ENCODE data around the gene GRN.
"Not testable (repeated sequence)": the region's sequence is repeated elsewhere in the genome, so short reads cannot be mapped to it uniquely, and the experiment has no call there.

Gene GRN

DNA sequence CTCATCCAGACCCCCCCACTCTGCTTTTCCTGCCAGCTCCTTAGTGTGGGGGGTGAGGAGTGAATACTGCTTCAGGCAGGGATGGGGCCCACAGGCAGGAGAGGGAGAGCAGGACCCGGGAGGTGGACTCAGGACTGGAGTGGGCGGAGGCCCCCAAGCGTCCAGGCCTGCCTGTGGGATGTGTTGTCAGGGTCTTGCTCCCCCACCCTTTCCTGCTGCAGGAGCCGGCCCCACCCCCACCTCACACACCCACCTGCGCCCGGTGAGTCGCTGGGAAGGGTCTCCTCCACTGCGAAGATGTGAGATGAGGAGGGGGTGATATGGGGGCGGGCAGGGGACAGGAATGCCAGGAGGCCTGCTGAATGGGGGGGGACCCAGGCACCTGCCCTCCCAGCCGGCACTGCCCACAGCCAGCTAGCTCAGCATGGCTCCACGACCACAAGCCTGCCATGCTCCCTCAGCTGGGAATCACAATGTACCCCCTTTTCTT is 17.4 kb downstream of the GRN start:
- no peak for DNase-seq

DNA sequence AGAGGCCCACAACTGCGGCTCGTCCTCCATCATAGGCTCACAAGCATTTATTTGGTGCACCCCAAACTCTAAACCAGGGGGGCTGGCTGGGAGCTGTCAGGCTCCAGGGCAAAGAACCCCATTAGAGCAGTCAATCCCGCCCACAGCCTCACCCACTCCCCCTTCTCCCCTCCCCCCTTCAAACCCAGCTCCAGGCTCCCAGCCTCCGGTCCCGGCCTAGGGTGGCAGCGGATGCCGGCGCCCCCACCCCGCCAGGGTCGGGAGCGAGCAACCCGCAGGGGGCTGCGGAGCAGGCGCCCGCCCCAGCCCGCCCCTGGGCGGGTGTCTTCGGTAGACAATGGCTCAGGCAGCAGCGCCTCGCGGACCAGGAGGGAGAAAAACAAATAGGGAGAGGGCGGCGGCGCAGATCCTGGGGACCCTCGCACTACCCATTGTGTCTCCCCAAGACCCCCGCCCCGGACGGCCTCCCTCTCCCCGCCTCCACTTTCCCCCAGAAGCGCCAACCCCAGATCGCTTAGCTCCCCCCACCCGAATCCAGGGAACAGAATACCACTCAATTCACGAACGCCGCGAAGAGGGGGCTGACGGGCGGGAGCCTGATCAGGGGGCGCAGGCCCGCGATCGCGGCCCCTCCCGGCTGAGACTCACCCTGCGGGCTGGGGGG is 18.0 kb downstream of the GRN start:
- DNase-seq: no peak

DNA sequence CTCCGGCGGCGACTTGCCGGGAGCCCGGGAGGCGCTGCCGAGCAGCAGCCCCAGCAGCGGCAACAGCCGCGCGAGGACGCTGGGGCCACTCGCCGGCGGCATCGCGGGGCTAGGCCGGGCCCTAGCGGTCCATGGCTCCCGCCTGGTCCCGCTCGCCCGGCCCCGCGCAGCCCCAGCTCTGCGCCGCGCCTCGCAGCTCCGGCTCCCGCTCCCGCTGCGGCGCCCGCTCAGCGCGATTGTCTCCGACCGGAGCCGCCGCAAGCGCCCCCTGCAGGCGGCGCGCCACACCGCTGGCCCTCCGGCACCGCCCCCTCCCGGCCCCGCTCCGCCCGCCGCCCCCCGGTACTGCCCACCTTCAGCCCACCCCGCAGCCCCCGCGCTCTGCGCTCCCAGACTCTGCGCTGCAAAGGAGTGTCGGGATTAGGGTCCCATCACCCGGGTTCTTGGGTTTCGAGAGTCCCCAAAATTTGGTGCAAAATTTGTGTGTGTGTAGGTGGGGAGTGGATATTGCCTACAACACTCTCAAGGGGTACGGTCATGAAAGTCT is 18.6 kb downstream of the GRN start, which contains the start of gene FAM171A2:
Gene FAM171A2, minus strand, starts transcription at position 241 of the 547 bp plus-strand sequence. Its CDS starts 139 bp downstream, at position 102.
- DNase-seq: peak; percentile 40

DNA sequence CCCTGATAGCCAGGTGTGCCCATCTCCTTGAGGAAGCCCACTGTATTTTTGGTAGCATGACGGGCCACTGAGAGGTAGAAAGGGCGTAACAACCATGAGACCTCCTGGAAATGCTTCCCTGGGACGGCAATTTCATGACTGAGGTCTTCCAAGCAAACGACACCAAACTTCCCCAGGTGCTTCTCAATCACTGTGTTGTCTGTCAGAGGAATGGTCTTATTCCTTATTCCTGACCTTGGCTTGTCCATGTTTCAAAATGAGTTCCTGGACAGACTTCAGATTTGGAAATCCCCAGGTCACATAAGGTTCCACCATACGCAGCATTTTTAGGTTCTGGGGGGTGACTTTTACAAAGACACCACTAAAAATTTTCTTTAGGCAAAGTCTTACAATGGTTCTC is 19.9 kb downstream of the GRN start:
- DNase-seq: not testable (repeated sequence)

DNA sequence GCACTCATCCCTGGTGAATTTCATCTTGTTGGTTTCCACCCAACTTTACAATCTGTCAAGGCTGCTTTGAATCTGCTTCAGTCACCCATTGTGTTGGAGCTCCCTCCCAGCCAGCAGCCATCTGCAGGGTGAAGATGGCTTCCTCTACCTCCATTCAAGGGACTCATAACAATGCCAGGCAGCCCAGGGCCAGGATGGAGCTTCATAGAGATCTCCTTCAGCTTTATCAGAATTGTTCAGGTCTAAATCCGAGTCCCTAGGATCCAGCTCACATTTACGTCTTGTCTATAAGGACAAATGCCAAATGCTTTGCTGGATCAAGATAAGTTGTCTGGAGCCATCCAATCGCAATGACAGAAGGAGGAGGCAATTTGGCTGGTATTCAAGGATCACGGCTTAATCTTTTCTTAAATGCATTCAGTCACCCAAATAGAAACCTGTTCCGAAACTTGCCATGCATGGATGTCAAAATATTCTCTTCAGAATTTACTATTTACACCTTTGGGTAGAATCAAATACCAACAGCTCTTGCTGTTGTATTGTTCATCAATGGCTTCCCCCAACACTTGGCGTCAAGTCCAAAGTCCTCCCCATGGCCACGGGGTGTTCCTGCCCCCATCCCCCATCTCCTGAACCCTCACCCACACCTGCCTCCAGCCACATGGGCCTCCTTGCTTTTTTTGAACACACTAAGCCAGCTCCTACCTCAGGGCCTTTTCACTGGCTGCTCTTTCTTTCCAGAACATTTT is 22.3 kb downstream of the GRN start:
- no peak for DNase-seq

DNA sequence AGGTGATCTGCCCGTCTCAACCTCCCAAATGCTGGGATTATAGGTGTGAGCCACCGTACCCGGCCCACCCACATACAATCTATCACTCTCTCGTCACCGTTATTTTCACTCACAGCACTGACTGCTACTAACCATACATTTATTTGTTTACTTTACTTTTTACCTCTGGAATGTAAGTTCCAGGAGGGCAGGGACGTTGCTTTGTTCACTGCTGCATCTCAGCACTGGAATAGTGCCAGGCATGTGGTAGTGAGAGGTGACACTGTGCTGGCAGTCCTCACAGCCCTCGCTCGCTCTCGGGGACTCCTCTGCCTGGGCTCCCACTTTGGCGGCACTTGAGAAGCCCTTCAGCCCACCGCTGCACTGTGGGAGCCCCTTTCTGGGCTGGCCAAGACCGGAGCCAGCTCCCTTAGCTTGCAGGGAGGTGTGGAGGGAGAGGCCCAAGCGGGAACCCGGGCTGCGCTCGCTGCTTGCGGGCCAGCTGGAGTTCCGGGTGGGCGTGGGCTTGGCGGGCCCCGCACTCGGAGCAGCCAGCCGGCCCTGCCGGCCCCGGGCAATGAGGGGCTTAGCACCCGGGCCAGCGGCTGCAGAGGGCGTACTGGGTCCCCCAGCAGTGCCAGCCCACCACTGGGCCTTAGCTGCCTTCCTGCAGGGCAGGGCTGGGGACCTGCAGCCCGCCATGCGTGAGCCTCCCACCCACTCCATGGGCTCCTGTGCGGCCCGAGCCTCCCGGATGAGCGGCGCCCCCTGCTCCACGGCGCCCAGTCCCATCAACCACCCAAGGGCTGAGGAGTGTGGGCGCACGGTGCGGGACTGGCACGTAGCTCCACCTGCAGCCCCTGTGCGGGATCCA is 23.5 kb downstream of the GRN start:
- not testable (repeated sequence) for DNase-seq

DNA sequence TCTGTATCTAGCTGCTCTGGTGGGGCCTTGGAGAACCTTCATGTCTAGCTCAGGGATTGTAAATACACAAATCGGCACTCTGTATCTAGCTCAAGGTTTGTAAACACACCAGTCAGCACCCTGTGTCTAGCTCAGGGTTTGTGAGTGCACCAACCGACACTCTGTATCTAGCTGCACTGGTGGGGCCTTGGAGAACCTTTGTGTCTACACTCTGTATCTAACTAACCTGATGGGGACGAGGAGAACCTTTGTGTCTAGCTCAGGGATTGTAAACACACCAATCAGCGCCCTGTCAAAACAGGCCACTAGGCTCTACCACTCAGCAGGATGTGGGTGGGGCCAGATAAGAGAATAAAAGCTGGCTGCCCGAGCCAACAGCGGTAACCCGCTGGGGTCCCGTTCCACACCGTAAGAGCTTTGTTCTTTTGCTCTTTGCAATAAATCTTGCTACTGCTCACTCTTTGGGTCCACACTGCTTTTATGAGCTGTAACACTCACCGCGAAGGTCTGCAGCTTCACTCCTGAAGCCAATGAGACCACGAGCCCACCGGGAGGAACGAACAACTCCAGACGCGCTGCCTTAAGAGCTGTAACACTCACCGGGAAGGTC is 24.4 kb downstream of the GRN start:
- DNase-seq: not testable (repeated sequence)

DNA sequence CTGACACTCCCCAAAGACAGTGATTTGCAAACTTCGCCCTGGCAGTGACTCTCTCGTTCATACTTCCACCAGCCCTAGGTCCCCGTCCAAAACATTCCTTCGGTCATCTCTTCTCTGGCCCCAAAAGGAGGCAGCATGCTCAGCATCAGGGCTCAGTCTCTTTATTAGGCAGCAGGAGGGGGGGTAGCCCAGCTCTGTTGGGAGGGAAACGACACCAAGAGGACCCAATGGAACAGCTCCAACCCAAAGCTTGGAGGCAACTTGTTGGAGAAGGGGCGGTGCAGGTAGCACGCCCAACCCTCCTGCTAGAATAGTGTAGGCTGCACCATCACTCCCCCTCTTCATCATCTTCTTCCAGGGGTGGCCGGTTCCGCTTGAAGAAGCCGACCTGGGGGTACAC is 26.9 kb downstream of the GRN start:
- no peak for DNase-seq

DNA sequence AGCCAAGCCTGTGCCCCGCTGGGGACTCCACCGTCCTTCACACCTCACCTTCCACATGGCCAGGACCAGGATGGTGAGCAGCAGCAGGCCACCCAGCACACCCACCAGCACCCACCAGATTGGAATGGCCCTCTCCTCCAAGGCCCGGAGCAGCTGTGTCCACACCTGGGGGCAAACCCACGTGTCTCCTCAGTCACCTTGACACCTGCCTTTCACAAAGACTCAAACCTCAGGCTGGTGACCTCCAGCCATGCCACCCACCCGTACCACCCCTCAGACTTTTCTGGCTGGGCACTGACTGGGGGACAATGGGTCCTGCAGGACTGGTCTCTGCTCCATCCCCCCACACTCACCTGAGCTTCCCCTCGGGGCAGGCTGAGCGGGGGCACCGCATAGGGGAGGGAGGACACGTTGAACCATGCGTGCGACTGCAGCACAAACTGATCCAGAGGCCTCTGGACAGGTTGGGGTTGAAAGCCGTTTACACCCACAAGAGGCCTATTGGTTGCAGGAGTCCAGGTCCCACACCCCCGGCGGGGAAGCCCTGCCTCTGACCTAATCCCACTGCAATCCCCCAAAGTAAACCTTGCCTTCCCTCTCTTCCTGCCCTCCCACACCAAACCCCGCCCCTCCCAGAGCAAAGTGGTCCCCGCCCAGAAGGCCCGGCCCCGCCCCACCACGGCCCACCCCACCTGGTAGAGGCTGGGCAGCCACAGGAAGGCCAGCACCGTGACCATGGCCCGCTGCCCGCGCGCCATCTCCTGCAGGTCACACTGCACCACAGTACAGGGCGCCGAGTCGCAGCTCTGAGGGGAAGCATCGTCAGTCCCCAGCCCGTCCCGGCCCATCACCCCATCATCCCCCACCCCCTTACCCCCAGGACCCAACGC is 29.4 kb downstream of the GRN start:
- no peak for DNase-seq

DNA sequence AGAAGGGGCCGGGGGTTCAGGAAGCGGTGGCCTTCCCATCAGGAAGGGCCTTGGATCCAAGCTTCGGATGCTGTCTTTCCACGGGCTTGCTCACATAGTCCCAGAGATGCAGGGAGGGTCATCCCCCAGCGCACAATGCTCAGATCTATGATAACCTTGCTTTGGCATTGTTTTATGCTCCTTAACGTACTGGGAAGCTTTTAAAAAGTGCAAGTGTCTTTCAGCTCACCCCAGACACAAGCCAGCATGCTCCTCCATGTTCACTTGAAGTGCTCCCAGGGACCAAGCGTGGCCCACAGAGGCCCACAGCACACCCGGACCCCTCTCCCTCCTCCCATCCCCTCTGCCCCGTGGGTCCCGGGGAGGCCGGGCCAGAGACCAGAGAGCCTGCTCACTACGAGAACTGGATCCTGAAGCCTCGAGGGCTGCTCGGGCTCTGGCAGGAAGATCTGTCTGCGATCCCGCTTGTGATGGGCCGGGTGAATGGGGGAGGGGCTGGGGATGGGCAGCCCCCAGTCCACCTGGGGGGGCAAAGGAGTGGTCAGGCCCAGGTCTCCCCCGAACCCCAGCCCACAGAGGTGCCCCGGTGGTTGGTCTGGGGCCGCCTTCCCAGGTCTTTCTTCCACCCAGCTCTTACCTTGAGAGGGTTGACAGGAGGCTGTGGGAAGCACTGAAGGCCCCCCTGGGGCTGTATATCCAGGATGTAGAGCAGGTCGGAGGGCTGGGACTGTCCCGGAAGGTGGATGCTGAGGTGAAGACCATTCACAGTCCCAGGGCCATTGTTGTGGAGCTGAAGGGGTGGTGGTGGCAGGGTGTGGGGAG is 30.3 kb downstream of the GRN start:
- no peak for DNase-seq

DNA sequence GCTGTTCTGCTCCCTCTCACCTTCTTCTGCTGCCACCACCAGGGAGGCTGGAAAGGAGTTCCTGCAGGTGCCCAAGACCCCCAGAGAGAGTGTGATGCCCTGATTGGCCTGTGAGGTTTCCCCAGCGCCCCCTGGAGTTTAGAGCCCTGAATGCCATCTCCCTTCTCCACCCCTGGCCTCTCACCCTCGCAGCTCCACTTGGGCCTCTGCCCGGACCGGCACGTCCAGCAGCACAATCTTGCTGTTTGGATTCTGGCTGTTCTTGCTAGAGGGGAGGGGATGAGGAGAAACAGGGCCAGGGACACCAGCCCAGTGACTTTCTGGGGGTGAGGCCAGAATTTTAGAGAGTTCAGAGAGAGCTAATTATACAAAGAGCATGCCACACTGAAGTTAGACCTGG is 31.0 kb downstream of the GRN start:
- no peak for DNase-seq

DNA sequence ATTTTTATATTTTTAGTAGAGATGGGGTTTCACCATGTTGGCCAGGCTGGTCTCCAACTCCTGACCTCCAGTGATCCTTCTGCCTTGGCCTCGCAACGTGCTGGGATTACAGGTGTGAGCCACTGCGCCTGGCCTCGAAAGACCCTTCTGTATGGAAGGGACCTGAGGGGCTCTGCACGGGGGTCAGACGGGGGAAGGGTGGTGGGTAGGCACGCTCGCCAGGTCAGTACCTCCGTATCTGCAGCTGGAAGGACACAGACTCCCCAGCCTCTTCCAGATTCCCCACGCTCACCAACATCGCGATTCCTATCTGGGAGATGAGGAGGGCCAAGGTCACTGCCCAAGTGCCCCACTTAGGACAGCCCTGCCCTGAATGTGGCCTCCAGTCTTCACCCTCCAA is 31.7 kb downstream of the GRN start:
- no peak for DNase-seq

DNA sequence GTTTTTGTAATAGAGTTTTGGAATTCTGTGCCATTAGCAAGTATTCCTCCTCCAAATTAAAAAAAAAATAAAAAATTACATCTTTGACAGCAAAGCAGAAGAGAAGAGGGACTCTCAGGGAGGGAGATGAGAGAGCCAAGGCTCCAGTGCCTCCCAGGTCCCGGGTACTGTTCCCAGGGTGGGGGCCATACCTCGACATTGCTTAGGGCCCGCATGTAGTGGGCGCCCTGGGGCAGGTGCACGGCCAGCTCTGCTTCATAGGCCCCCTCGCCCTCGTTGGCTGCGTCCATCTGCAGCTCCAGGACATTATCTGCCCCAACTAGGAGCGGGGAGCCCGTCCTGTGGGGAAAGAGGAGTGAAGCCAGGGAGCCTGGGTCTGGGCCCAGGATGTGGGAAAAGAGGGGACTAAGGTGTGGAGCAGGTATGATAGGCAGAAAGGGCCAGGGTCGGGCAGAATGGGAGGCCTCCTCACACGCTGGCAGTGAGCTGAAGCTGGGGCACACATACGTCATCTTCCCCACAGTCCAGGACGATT is 33.1 kb downstream of the GRN start:
- no peak for DNase-seq

DNA sequence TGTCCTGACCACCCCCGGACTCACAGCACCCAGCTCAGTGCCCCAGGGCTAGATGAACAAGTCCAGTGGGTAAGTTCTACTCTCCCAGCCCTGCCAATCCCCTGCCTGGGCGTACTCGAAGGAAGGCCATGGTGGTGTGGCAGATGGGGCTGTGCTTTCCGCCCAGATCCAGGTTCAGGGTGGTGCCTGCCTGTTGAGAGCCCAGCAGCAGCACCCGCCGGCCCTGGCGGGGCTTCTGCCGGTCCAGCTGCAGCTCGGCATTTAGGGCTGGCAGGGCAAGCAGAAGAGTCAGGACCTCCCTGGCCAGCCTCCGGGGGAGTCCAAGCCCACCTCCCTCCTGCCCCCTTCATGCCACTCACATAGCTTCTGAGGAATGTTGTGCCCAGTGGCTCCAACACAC is 34.8 kb downstream of the GRN start:
- DNase-seq: no peak

DNA sequence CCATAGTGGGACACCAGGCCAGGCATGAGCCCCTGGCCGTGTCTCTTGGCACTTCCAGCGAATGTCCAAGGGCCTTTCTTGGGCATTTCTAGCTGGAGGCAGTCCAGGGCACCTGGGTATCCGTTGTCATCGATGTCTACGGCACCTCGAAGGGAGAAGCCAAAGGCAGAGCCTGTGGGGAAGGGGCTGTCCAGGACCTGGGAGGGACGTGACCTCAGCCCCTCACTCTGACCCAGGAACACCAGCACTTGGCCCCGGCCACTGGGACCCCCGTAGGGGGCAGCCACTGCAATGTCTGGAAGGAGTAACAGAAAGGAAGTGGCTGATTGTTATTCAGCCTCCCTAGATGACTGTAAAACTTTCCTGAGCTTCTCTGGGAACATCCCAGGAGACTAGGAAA is 35.7 kb downstream of the GRN start:
- no peak for DNase-seq

DNA sequence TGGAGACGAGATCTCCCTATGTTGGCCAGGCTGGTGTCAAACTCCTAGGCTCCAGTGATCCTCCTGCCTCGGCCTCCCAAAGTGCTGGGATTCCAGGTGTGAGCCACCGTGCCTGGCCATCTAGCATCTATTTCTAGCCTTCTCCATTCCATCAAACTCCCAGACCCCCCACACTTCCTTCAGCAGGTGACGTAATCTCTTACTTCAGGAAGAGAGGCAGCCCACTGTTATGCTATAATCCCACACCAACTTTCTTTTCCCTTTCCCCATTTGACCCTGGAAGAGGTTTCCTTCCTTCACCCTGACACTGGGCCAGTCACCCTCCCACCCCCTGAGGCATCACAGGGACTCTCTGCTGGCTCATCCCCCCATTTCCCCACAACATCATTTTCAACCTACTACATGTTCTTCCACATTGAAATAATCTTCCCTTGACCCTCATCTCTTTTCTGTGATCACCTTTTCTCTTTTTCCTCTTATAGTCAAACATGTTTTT is 36.8 kb downstream of the GRN start:
- no peak for DNase-seq

DNA sequence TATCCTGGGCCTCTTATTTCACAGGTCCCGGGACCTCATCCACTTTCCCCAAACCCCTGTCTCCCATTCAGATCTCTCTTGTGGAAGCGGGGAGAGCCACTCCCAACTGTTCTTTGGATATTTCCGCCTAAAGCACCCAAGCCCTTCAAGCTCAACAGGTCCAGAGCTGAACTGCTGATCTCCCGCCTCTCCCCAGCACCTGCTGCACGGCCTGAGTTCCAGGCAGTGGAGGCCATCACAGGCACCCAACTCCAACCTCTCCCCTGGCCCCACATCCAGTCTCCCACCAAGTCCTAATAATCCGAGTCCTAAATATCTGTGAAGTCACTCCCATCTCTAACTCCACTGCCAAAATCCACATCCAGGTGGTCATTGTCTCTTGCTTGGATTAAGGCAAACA is 37.8 kb downstream of the GRN start:
- no peak for DNase-seq

DNA sequence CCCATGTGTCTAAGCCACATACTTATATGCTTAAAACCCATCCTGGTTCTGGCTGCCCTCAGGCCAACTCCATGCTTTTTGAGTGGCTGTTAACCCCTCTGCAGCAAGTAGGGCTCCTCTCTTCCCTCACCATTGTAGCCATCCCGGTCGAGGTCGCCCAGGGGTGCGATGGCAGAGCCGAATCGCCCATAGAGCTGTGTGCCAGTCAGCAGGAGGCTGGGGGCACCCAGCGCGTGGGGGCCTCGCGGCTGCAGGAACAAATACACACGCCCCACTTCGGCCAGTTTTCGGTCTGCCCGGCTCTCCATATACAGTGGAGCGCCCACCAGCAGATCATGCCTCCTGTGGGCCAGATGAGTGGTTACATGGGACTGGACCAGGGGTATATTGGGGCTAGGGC is 38.3 kb downstream of the GRN start:
- no peak for DNase-seq

DNA sequence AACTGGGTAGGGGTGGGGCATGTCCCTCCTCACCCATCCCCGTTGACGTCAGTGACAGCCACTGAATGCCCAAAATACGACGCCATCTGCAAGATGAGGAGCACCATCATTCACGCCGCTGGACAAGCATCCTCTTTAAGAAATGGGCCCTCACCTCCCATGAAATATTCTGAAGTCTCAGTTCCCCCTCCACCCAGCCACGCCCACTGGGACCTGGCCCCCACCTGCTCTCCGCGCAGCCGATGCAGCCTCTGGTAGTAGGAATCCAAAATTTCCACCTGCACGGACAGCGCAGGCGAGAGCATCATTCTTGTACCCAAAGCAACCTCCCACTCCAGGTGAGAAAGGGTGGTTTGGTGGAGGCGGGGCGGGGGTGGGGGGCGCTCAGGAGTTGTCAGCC is 38.8 kb downstream of the GRN start:
- DNase-seq: no peak

DNA sequence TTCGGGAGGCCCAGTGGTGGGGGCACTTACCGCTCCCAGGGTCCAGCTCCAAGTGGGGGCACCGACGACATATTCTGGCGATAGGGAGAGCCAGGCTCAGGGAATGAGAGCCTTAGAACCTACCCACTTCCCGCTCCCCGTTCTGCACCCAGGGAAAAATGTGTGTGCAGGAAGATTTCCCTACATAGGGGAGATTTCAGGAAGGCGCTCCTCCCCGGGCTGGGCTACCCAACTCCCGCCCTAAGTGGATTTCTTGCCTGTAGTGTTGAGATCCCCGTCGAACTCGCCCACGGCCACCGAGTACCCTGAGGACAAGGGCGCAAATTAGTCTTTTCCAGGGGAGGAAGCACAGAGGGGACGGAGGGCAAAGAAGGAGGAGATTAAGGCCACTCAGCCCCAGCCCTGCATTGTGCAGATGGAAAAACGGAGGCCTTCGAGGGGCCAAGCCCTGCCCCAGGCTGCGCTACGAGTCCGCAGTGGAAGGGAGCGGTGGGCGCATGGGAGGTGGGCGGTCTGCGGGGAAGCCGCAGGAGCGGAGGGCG is 39.2 kb downstream of the GRN start:
- no peak for DNase-seq
